GM23338 (cell line): Measurements from ENCODE around the gene TAB3. TPM values are rescaled to one million over a fixed set of nuclear protein-coding genes. Genes with fewer than 3 reads are reported as not detected.

Experiments used
- ATAC-seq: fragments of 200-7000 bp; cut with Tn5 transposase; 3 replicates; pipeline ENCODE4 v1.9.1; 2020
- DNase-seq: peaks from one replicate; pipeline ENCODE4 v3.0.0-alpha.2; 2015; ENCODE audit warnings: low spot score
- H2AFZ ChIP-seq: fragments of 200-600 bp; sonication (generic); 2 replicates; pipeline ENCODE4 v1.8.0; 2016; ENCODE audit warnings: antibody characterized with exemption, mild to moderate bottlenecking, moderate library complexity
- H3F3A ChIP-seq: fragments of 200-600 bp; sonication (generic); replicated peaks from 2 replicates; pipeline ENCODE4 v1.8.0; 2017; ENCODE audit warnings: antibody characterized with exemption, mixed run types, low read depth
- H3K27ac ChIP-seq: fragments of 200-600 bp; sonication (generic); 2 replicates; pipeline ENCODE4 v1.6.1; 2016; ENCODE audit warnings: low read depth
- H3K27me3 ChIP-seq: fragments of 200-600 bp; sonication (generic); 2 replicates; pipeline ENCODE4 v1.8.0; 2016; ENCODE audit warnings: mild to moderate bottlenecking, mixed run types, moderate library complexity; ENCODE audit not compliant: insufficient read depth
- H3K36me3 ChIP-seq: fragments of 200-600 bp; sonication (generic); 2 replicates; pipeline ENCODE4 v1.8.0; 2016; ENCODE audit warnings: mild to moderate bottlenecking; ENCODE audit not compliant: insufficient read depth
- H3K4me1 ChIP-seq: fragments of 200-600 bp; sonication (generic); 2 replicates; pipeline ENCODE4 v1.8.0; 2016; ENCODE audit warnings: mild to moderate bottlenecking, moderate library complexity; ENCODE audit not compliant: insufficient read depth
- H3K4me2 ChIP-seq: fragments of 200-600 bp; sonication (generic); 2 replicates; pipeline ENCODE4 v1.7.1; 2017; ENCODE audit warnings: mixed run types
- H3K4me3 ChIP-seq: fragments of 200-600 bp; sonication (generic); 2 replicates; pipeline ENCODE4 v1.6.1; 2016; ENCODE audit warnings: mixed run types
- H3K79me2 ChIP-seq: fragments of 200-600 bp; sonication (generic); replicated peaks from 2 replicates; pipeline ENCODE4 v1.8.0; 2017; ENCODE audit warnings: mild to moderate bottlenecking; ENCODE audit not compliant: insufficient read depth
- H3K9me2 ChIP-seq: fragments of 200-600 bp; sonication (generic); 2 replicates; pipeline ENCODE4 v1.8.0; 2017; ENCODE audit not compliant: insufficient read depth
- H4K20me1 ChIP-seq: fragments of 200-600 bp; sonication (generic); replicated peaks from 2 replicates; pipeline ENCODE4 v1.8.0; 2017; ENCODE audit warnings: mild to moderate bottlenecking; ENCODE audit not compliant: insufficient read depth
- H3K27ac Mint-ChIP-seq: 2 replicates; pipeline ENCODE4 v1.8.0; 2020; ENCODE audit warnings: inconsistent platforms, mild to moderate bottlenecking, moderate library complexity, mixed read lengths
- H3K27me3 Mint-ChIP-seq: 3 replicates; pipeline ENCODE4 v1.8.0; 2022; ENCODE audit warnings: low read depth, mild to moderate bottlenecking, moderate library complexity, mixed read lengths, inconsistent platforms; ENCODE audit not compliant: insufficient read depth, poor library complexity
- H3K36me3 Mint-ChIP-seq: 3 replicates; pipeline ENCODE4 v1.8.0; 2021; ENCODE audit warnings: low read depth, mild to moderate bottlenecking, inconsistent platforms, moderate library complexity, mixed read lengths
- H3K4me1 Mint-ChIP-seq: 3 replicates; pipeline ENCODE4 v1.8.0; 2020; ENCODE audit warnings: mild to moderate bottlenecking, inconsistent platforms, mixed read lengths
- H3K4me3 Mint-ChIP-seq: 3 replicates; pipeline ENCODE4 v1.8.0; 2021; ENCODE audit warnings: moderate library complexity, mild to moderate bottlenecking, inconsistent platforms, mixed read lengths
- H3K9me3 Mint-ChIP-seq: 3 replicates; pipeline ENCODE4 v1.8.0; 2020; ENCODE audit warnings: moderate library complexity, mild to moderate bottlenecking, inconsistent platforms, mixed read lengths
- CREB1 ChIP-seq: fragments of 250-450 bp; sonication (Bioruptor Pico); IDR thresholded peaks from 2 replicates; pipeline ENCODE4 v1.5.0; 2020; ENCODE audit warnings: low read depth, mild to moderate bottlenecking, moderate library complexity
- EZH2 ChIP-seq: fragments of 200-600 bp; sonication (generic); IDR thresholded peaks from one replicate; pipeline ENCODE4 v1.8.0; 2017; ENCODE audit warnings: antibody characterized with exemption, mild to moderate bottlenecking, low read depth; ENCODE audit not compliant: unreplicated experiment
- EZH2phosphoT487 ChIP-seq: fragments of 200-600 bp; sonication (generic); IDR thresholded peaks from one replicate; pipeline ENCODE4 v1.8.1; 2018; ENCODE audit warnings: antibody characterized with exemption; ENCODE audit not compliant: unreplicated experiment
- JUNB ChIP-seq: IDR thresholded peaks from one replicate; pipeline ENCODE4 v1.6.1; 2016; ENCODE audit warnings: antibody characterized with exemption; ENCODE audit not compliant: unreplicated experiment
- NANOG ChIP-seq: IDR thresholded peaks from 2 replicates; pipeline ENCODE4 v1.6.1; 2016; ENCODE audit warnings: antibody characterized with exemption, borderline replicate concordance
- POLR2AphosphoS5 ChIP-seq: IDR thresholded peaks from 2 replicates; pipeline ENCODE4 v1.6.1; 2016; ENCODE audit warnings: antibody characterized with exemption, low read depth
- STAT1 ChIP-seq: IDR thresholded peaks from one replicate; pipeline ENCODE4 v1.6.1; 2016; ENCODE audit warnings: antibody characterized with exemption; ENCODE audit not compliant: unreplicated experiment
- ZNF114 ChIP-seq: fragments of 250-450 bp; sonication (Bioruptor Pico); IDR thresholded peaks from 2 replicates; pipeline ENCODE4 v1.5.0; 2020; ENCODE audit warnings: mild to moderate bottlenecking, moderate library complexity
- ZNF331 ChIP-seq: fragments of 250-450 bp; sonication (Bioruptor Pico); IDR thresholded peaks from 2 replicates; pipeline ENCODE4 v1.5.0; 2020; ENCODE audit warnings: low read depth, mild to moderate bottlenecking, moderate library complexity
- polyA plus RNA-seq: library from polyadenylated mRNA; unstranded; fragments of >200 nt; fragmentation: Nextera tagmentation; extraction: Ambion mirVana; gene quantifications from 2 replicates; pipeline ENCODE4 v1.2.1, GENCODE V29; 2016
- total RNA-seq: library from RNA; depleted of rRNA; stranded (reverse); fragments of >200 nt; shearing (Covaris generic); gene quantifications from 2 replicates; pipeline ENCODE4 v1.2.3, GENCODE V29; 2014
- TF ChIP-seq, protein P1 (sequence below), 2 experiments: fragments of 200-600 bp in 1 of 2; sonication (generic) in 1 of 2; conservative IDR thresholded peaks; 2 replicates each; pipeline versions ENCODE4 v1.5.1 to v1.6.1; 2016 to 2017; ENCODE audit warnings: antibody characterized with exemption in 2 of 2, low read depth in 2 of 2, mild to moderate bottlenecking in 2 of 2, moderate library complexity in 1 of 2
- TF ChIP-seq, protein P2 (sequence below): IDR thresholded peaks from 2 replicates; pipeline ENCODE4 v1.6.1; 2016; ENCODE audit warnings: antibody characterized with exemption
- TF ChIP-seq, protein P3 (sequence below): IDR thresholded peaks from one replicate; pipeline ENCODE4 v1.6.1; 2018; ENCODE audit warnings: antibody characterized with exemption; ENCODE audit not compliant: unreplicated experiment
- TF ChIP-seq, protein P4 (sequence below): fragments of 250-450 bp; sonication (Bioruptor Pico); IDR thresholded peaks from 2 replicates; pipeline ENCODE4 v1.5.0; 2020; ENCODE audit warnings: mild to moderate bottlenecking, moderate library complexity

Gene TAB3
- total and polyA plus RNA-seq, 2 experiments from 2014 or later: 4.4 to 21.7 TPM

DNA sequence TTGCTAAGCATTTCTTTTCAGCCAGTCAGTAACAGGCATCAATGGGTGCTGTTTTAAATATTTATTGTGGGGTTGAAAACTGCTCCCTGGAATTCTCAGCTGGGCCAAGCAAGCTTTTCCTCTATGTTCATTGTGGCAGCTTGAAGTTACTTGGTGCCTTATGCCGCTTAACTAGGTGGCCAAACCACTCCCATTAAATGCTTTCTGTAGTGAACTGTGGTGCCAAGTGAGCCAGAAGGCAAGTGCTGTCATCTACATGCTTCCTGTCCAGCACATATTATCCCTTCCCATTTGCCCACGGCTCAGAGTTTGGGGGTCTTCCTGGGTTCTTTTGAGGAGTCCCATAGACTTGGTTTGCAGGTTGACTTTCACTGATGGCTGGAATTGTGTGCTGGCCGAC is 64.8 kb downstream of the TAB3 start:
- H2AFZ ChIP-seq: no peak overlapping the region
- Mint-ChIP-seq H3K9me3 (no peaks in the 10 kb centered on the region), H3K27ac (no peak overlapping the region), H3K27me3 (peaks cover 4% of the 10 kb centered on the region), H3K36me3 (no peaks in the 10 kb centered on the region), H3K4me1 (peaks cover 10% of the 10 kb centered on the region; the same call in 2 of the 3 replicates), H3K4me3 (no peak overlapping the region)
- no peak overlapping the region for H3K27ac ChIP-seq
- H3K36me3 ChIP-seq: no peaks in the 10 kb centered on the region
- H3F3A ChIP-seq: no peaks in the 10 kb centered on the region
- no peak for DNase-seq
- no peaks in the 10 kb centered on the region for H4K20me1 ChIP-seq
- TF ChIP-seq ZNF331 (CRISPR knock-in tag) (no peak), EZH2 (no peak), ZNF114 (CRISPR knock-in tag) (no peak), STAT1 (no peak), CREB1 (no peak), EZH2phosphoT487 (no peak), NANOG (no peak), JUNB (no peak), POLR2AphosphoS5 (no peak)
- TF ChIP-seq, protein P1, sequence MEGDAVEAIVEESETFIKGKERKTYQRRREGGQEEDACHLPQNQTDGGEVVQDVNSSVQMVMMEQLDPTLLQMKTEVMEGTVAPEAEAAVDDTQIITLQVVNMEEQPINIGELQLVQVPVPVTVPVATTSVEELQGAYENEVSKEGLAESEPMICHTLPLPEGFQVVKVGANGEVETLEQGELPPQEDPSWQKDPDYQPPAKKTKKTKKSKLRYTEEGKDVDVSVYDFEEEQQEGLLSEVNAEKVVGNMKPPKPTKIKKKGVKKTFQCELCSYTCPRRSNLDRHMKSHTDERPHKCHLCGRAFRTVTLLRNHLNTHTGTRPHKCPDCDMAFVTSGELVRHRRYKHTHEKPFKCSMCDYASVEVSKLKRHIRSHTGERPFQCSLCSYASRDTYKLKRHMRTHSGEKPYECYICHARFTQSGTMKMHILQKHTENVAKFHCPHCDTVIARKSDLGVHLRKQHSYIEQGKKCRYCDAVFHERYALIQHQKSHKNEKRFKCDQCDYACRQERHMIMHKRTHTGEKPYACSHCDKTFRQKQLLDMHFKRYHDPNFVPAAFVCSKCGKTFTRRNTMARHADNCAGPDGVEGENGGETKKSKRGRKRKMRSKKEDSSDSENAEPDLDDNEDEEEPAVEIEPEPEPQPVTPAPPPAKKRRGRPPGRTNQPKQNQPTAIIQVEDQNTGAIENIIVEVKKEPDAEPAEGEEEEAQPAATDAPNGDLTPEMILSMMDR (conservative IDR thresholded peaks at IDR 0.05; ENCODE audit: low read depth in 2 of 2): no peak
- TF ChIP-seq, protein P2, sequence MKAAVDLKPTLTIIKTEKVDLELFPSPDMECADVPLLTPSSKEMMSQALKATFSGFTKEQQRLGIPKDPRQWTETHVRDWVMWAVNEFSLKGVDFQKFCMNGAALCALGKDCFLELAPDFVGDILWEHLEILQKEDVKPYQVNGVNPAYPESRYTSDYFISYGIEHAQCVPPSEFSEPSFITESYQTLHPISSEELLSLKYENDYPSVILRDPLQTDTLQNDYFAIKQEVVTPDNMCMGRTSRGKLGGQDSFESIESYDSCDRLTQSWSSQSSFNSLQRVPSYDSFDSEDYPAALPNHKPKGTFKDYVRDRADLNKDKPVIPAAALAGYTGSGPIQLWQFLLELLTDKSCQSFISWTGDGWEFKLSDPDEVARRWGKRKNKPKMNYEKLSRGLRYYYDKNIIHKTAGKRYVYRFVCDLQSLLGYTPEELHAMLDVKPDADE: no peak
- TF ChIP-seq, protein P3, sequence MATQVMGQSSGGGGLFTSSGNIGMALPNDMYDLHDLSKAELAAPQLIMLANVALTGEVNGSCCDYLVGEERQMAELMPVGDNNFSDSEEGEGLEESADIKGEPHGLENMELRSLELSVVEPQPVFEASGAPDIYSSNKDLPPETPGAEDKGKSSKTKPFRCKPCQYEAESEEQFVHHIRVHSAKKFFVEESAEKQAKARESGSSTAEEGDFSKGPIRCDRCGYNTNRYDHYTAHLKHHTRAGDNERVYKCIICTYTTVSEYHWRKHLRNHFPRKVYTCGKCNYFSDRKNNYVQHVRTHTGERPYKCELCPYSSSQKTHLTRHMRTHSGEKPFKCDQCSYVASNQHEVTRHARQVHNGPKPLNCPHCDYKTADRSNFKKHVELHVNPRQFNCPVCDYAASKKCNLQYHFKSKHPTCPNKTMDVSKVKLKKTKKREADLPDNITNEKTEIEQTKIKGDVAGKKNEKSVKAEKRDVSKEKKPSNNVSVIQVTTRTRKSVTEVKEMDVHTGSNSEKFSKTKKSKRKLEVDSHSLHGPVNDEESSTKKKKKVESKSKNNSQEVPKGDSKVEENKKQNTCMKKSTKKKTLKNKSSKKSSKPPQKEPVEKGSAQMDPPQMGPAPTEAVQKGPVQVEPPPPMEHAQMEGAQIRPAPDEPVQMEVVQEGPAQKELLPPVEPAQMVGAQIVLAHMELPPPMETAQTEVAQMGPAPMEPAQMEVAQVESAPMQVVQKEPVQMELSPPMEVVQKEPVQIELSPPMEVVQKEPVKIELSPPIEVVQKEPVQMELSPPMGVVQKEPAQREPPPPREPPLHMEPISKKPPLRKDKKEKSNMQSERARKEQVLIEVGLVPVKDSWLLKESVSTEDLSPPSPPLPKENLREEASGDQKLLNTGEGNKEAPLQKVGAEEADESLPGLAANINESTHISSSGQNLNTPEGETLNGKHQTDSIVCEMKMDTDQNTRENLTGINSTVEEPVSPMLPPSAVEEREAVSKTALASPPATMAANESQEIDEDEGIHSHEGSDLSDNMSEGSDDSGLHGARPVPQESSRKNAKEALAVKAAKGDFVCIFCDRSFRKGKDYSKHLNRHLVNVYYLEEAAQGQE: no peak
- TF ChIP-seq, protein P4, sequence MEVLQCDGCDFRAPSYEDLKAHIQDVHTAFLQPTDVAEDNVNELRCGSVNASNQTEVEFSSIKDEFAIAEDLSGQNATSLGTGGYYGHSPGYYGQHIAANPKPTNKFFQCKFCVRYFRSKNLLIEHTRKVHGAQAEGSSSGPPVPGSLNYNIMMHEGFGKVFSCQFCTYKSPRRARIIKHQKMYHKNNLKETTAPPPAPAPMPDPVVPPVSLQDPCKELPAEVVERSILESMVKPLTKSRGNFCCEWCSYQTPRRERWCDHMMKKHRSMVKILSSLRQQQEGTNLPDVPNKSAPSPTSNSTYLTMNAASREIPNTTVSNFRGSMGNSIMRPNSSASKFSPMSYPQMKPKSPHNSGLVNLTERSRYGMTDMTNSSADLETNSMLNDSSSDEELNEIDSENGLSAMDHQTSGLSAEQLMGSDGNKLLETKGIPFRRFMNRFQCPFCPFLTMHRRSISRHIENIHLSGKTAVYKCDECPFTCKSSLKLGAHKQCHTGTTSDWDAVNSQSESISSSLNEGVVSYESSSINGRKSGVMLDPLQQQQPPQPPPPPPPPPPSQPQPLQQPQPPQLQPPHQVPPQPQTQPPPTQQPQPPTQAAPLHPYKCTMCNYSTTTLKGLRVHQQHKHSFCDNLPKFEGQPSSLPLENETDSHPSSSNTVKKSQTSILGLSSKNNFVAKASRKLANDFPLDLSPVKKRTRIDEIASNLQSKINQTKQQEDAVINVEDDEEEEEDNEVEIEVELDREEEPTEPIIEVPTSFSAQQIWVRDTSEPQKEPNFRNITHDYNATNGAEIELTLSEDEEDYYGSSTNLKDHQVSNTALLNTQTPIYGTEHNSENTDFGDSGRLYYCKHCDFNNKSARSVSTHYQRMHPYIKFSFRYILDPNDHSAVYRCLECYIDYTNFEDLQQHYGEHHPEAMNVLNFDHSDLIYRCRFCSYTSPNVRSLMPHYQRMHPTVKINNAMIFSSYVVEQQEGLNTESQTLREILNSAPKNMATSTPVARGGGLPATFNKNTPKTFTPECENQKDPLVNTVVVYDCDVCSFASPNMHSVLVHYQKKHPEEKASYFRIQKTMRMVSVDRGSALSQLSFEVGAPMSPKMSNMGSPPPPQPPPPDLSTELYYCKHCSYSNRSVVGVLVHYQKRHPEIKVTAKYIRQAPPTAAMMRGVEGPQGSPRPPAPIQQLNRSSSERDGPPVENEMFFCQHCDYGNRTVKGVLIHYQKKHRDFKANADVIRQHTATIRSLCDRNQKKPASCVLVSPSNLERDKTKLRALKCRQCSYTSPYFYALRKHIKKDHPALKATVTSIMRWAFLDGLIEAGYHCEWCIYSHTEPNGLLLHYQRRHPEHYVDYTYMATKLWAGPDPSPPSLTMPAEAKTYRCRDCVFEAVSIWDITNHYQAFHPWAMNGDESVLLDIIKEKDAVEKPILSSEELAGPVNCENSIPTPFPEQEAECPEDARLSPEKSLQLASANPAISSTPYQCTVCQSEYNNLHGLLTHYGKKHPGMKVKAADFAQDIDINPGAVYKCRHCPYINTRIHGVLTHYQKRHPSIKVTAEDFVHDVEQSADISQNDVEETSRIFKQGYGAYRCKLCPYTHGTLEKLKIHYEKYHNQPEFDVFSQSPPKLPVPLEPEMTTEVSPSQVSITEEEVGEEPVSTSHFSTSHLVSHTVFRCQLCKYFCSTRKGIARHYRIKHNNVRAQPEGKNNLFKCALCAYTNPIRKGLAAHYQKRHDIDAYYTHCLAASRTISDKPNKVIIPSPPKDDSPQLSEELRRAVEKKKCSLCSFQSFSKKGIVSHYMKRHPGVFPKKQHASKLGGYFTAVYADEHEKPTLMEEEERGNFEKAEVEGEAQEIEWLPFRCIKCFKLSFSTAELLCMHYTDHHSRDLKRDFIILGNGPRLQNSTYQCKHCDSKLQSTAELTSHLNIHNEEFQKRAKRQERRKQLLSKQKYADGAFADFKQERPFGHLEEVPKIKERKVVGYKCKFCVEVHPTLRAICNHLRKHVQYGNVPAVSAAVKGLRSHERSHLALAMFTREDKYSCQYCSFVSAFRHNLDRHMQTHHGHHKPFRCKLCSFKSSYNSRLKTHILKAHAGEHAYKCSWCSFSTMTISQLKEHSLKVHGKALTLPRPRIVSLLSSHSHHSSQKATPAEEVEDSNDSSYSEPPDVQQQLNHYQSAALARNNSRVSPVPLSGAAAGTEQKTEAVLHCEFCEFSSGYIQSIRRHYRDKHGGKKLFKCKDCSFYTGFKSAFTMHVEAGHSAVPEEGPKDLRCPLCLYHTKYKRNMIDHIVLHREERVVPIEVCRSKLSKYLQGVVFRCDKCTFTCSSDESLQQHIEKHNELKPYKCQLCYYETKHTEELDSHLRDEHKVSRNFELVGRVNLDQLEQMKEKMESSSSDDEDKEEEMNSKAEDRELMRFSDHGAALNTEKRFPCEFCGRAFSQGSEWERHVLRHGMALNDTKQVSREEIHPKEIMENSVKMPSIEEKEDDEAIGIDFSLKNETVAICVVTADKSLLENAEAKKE (CRISPR knock-in tag): no peak
- no peak for ATAC-seq
- H3K79me2 ChIP-seq: no peaks in the 10 kb centered on the region
- H3K27me3 ChIP-seq: no peaks in the 10 kb centered on the region
- H3K4me3 ChIP-seq: no peak overlapping the region
- no peak overlapping the region for H3K4me2 ChIP-seq
- no peaks in the 10 kb centered on the region for H3K4me1 ChIP-seq
- no peaks in the 10 kb centered on the region for H3K9me2 ChIP-seq
